Fibroblast of the aortic adventitia (primary cell): ENCODE data around the gene RHEX. TPM values are rescaled to one million over a fixed set of nuclear protein-coding genes. Genes with fewer than 3 reads are reported as not detected.

Experiments used
- DNase-seq: peaks from one replicate; pipeline ENCODE4 v3.0.0-alpha.2; 2010; ENCODE audit warnings: low read depth
- H3K4me3 ChIP-seq: 2 replicates; pipeline ENCODE4 v1.5.1; 2011; ENCODE audit warnings: low read depth, mild to moderate bottlenecking, control low read depth, low read length, moderate library complexity
- total RNA-seq: library from RNA; depleted of rRNA; stranded (reverse); fragments of >200 nt; gene quantifications from 2 replicates; pipeline ENCODE4 v1.2.3, GENCODE V29; 2012; ENCODE audit warnings: low replicate concordance
- TF ChIP-seq, protein P1 (sequence below): IDR thresholded peaks from 2 replicates; pipeline ENCODE4 v1.5.1; 2011; ENCODE audit warnings: mild to moderate bottlenecking, low read length, control low read depth, inconsistent platforms; ENCODE audit not compliant: insufficient read depth

Gene RHEX
- total RNA-seq, 1 donor = not detected

GRCh38 chr1:206011057-206011456 is 41.9 kb upstream of the RHEX start:
- H3K4me3 ChIP-seq = no peak overlapping the region
- TF ChIP-seq, protein P1, sequence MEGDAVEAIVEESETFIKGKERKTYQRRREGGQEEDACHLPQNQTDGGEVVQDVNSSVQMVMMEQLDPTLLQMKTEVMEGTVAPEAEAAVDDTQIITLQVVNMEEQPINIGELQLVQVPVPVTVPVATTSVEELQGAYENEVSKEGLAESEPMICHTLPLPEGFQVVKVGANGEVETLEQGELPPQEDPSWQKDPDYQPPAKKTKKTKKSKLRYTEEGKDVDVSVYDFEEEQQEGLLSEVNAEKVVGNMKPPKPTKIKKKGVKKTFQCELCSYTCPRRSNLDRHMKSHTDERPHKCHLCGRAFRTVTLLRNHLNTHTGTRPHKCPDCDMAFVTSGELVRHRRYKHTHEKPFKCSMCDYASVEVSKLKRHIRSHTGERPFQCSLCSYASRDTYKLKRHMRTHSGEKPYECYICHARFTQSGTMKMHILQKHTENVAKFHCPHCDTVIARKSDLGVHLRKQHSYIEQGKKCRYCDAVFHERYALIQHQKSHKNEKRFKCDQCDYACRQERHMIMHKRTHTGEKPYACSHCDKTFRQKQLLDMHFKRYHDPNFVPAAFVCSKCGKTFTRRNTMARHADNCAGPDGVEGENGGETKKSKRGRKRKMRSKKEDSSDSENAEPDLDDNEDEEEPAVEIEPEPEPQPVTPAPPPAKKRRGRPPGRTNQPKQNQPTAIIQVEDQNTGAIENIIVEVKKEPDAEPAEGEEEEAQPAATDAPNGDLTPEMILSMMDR = no peak
- no peak for DNase-seq

DNA sequence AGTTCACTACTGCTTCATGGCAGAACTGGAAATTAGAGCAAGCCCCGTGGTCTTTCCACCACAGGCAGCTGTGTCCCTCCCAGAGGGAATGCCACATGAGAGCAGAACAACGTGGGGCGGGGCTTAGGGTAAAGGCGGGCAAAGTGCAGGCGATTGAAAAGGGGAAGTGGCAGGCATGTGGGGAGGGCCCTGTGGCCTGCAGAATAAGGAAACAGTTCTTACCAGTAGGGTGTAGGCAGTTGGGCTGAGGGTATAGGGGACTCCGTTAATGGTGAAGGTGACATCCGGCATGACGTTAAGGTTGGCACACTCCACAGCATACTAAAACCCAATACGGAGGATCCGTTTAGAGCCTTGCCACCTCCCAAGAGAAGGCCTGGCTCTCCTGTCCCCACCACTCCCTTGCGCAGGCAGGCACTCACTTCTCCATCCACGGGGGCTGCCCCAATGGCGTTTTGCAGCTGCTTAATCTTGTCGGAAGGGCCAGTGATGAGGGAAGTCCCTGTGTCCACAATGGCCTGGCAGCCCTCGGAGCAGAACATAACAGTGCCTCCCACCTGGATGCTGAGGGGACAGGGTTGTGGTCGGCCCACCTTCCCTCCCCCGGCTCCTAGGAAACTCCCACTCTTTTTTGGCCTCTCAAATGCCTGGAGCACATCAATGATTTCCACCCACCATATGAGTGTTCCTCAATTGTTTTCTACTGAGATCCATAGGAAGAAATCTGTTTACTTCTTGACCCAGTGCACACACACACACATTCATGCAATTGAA is 40.7 kb upstream of the RHEX start:
- TF ChIP-seq, protein P1 = no peak
- no peak for DNase-seq
- no peak overlapping the region for H3K4me3 ChIP-seq

GRCh38 chr1:206013026-206013795 is 39.8 kb upstream of the RHEX start:
- TF ChIP-seq, protein P1 = no peak
- no peak for DNase-seq
- H3K4me3 ChIP-seq = no peak overlapping the region

- TF ChIP-seq, protein P1 = no peak
- DNase-seq = no peak
- no peak overlapping the region for H3K4me3 ChIP-seq
Measured at GRCh38 chr1:206014601-206015000, 38.4 kb upstream of the RHEX start.

- no peak overlapping the region for H3K4me3 ChIP-seq
- no peak for DNase-seq
- TF ChIP-seq, protein P1 = no peak
Measured at GRCh38 chr1:206015071-206015470, 37.9 kb upstream of the RHEX start.

GRCh38 chr1:206020393-206021007 is 32.5 kb upstream of the RHEX start:
- TF ChIP-seq, protein P1 = no peak

More at GRCh38 chr1:206020393-206021007, 32.5 kb upstream of the RHEX start:
- no peak for DNase-seq
- H3K4me3 ChIP-seq = no peak overlapping the region
